Common myeloid progenitor, CD34-positive (primary cell): Measurements from ENCODE around the gene TENM4.

Experiments used
- CTCF ChIA-PET: fragments of 350-600 bp; sonication (Branson Sonifier 250); formaldehyde crosslinking; loops from one replicate; lab custom pipeline; 2021; ENCODE audit warnings: antibody characterized with exemption; lab: Charles Lee
- POLR2A ChIA-PET: fragments of 350-600 bp; sonication (Branson Sonifier 250); formaldehyde crosslinking; loops from one replicate; lab custom pipeline; 2021; ENCODE audit warnings: antibody characterized with exemption; lab: Charles Lee
- DNase-seq, 3 donors: peaks; one replicate each; pipeline versions ENCODE4 v3.0.0 to v3.0.0-alpha.2; 2013
- H3K27ac ChIP-seq, 2 experiments: 1 replicate in 1 of 2; 2 replicates in 1 of 2; pipeline ENCODE4 v1.7.0; 2013; ENCODE audit warnings: inconsistent platforms in 2 of 2, low read length in 2 of 2, mild to moderate bottlenecking in 2 of 2, low read depth in 1 of 2, moderate library complexity in 1 of 2; ENCODE audit not compliant: severe bottlenecking in 2 of 2, insufficient read depth in 1 of 2, poor library complexity in 1 of 2
- H3K27me3 ChIP-seq, 5 experiments: replicated peaks in 2 of 5; 1 replicate in 3 of 5; 2 replicates in 2 of 5; pipeline versions ENCODE4 v1.6.1 to v1.7.0; 2013; ENCODE audit warnings: low read length in 4 of 5, mild to moderate bottlenecking in 2 of 5, moderate library complexity in 2 of 5, inconsistent platforms in 1 of 5; ENCODE audit not compliant: insufficient read depth in 5 of 5, control insufficient read depth in 4 of 5
- H3K36me3 ChIP-seq, 4 experiments: 1 replicate in 2 of 4; 2 replicates in 2 of 4; pipeline versions ENCODE4 v1.6.1 to v1.7.0; 2013; ENCODE audit warnings: low read length in 3 of 4, control low read depth in 1 of 4, mild to moderate bottlenecking in 1 of 4; ENCODE audit not compliant: control insufficient read depth in 4 of 4, insufficient read depth in 4 of 4
- H3K4me1 ChIP-seq, 4 experiments: 1 replicate in 3 of 4; 2 replicates in 1 of 4; pipeline versions ENCODE4 v1.6.1 to v1.7.1; 2013; ENCODE audit warnings: low read length in 3 of 4, mild to moderate bottlenecking in 3 of 4, control low read depth in 1 of 4, inconsistent platforms in 1 of 4, moderate library complexity in 1 of 4; ENCODE audit not compliant: control insufficient read depth in 4 of 4, insufficient read depth in 4 of 4; ENCODE audit errors: control extremely low read depth in 1 of 4
- H3K4me3 ChIP-seq, 7 experiments: 1 replicate in 4 of 7; 2 replicates in 3 of 7; pipeline versions ENCODE4 v1.5.1 to v1.7.0; 2013; ENCODE audit warnings: mild to moderate bottlenecking in 7 of 7, low read length in 6 of 7, moderate library complexity in 6 of 7, inconsistent platforms in 2 of 7, low read depth in 2 of 7, control low read depth in 1 of 7; ENCODE audit not compliant: insufficient read depth in 4 of 7, control insufficient read depth in 1 of 7; ENCODE audit errors: extremely low read depth in 1 of 7
- H3K9me3 ChIP-seq, 5 experiments: 1 replicate in 4 of 5; 2 replicates in 1 of 5; pipeline versions ENCODE4 v1.6.1 to v1.7.1; 2013; ENCODE audit warnings: low read length in 4 of 5, mild to moderate bottlenecking in 2 of 5, inconsistent platforms in 1 of 5, low read depth in 1 of 5, moderate library complexity in 1 of 5; ENCODE audit not compliant: control insufficient read depth in 4 of 5, insufficient read depth in 2 of 5; ENCODE audit errors: control extremely low read depth in 1 of 5
- WGBS: methylation state at CpG from one replicate; pipeline ENCODE4 v1.1.5; 2013; ENCODE audit not compliant: insufficient coverage; 5-methylcytosine and 5-hydroxymethylcytosine counted together

TENM4 gene

GRCh38 chr11:79294845-79295731 is 145.7 kb downstream of the TENM4 start:
- POLR2A ChIA-PET: no interaction called here
- WGBS: 89% methylated on average over 7 of the region's 8 CpGs
- Histone ChIP-seq H3K27ac (no peak overlapping the region), H3K4me1 (no peaks in the 10 kb centered on the region), H3K9me3 (no peaks in the 10 kb centered on the region), H3K27me3 (peaks cover 0 to 3% (median 0%) of the 10 kb centered on the region in 5 experiments), H3K36me3 (no peaks in the 10 kb centered on the region), H3K4me3 (no peak overlapping the region)
- no peak for DNase-seq
- CTCF ChIA-PET: no interaction called here

GRCh38 chr11:79291948-79292347 is 148.9 kb downstream of the TENM4 start:
- no peaks in the 10 kb centered on the region for H3K9me3 ChIP-seq
- no peak overlapping the region for H3K27ac ChIP-seq
- ChIA-PET CTCF (no interaction called here), POLR2A (no interaction called here)
- H3K27me3 ChIP-seq: peaks cover 0 to 7% (median 0%) of the 10 kb centered on the region in 5 experiments
- H3K36me3 ChIP-seq: no peaks in the 10 kb centered on the region
- no peak overlapping the region for H3K4me3 ChIP-seq
- no peak for DNase-seq
- no peaks in the 10 kb centered on the region for H3K4me1 ChIP-seq
- WGBS: 71% methylated on average over 3 of the region's 4 CpGs

- no peaks in the 10 kb centered on the region for H3K36me3 ChIP-seq
- no peaks in the 10 kb centered on the region for H3K9me3 ChIP-seq
- no peak overlapping the region for H3K4me3 ChIP-seq
- no peaks in the 10 kb centered on the region for H3K4me1 ChIP-seq
- H3K27me3 ChIP-seq: peaks cover 0 to 7% (median 0%) of the 10 kb centered on the region in 5 experiments
- no peak for DNase-seq
- POLR2A ChIA-PET: no interaction called here
- H3K27ac ChIP-seq: no peak overlapping the region
- CTCF ChIA-PET: no interaction called here
These were observed 150.1 kb downstream of the TENM4 start for GRCh38 chr11:79290761-79291160.

GRCh38 chr11:79287952-79288351 is 152.9 kb downstream of the TENM4 start:
- no peak for DNase-seq
- no peak overlapping the region for H3K4me3 ChIP-seq
- peaks cover 0 to 2% (median 0%) of the 10 kb centered on the region in 5 experiments for H3K9me3 ChIP-seq
- no peaks in the 10 kb centered on the region for H3K4me1 ChIP-seq
- no peak overlapping the region for H3K27ac ChIP-seq
- peaks cover 0 to 7% (median 0%) of the 10 kb centered on the region in 5 experiments for H3K27me3 ChIP-seq
- H3K36me3 ChIP-seq: no peaks in the 10 kb centered on the region
- ChIA-PET POLR2A (interaction anchor here (0.5 kb wide), 1 partner anchor 1907 kb away, joined by 4 read pairs; no protein-coding TSS in a partner anchor), CTCF (interaction anchor here (1.4 kb wide), 1 partner anchor 11 kb away, joined by 3 read pairs; no protein-coding TSS in a partner anchor)

GRCh38 chr11:79285756-79286155 is 155.1 kb downstream of the TENM4 start:
- Histone ChIP-seq H3K9me3 (peaks cover 0 to 2% (median 0%) of the 10 kb centered on the region in 5 experiments), H3K4me3 (no peak overlapping the region), H3K4me1 (no peaks in the 10 kb centered on the region), H3K27me3 (peaks cover 0 to 6% (median 0%) of the 10 kb centered on the region in 5 experiments), H3K27ac (no peak overlapping the region), H3K36me3 (no peaks in the 10 kb centered on the region)
- 100% methylated on average over 2 of the region's 2 CpGs for WGBS
- CTCF ChIA-PET: no interaction called here
- POLR2A ChIA-PET: no interaction called here
- no peak for DNase-seq

- DNase-seq: no peak
- Histone ChIP-seq H3K9me3 (no peaks in the 10 kb centered on the region), H3K27ac (no peak overlapping the region), H3K36me3 (no peaks in the 10 kb centered on the region), H3K4me3 (no peak overlapping the region), H3K4me1 (no peaks in the 10 kb centered on the region), H3K27me3 (no peaks in the 10 kb centered on the region)
- POLR2A ChIA-PET: no interaction called here
- WGBS: 86% methylated on average over 2 of the region's 2 CpGs
- CTCF ChIA-PET: no interaction called here
These were observed 164.0 kb downstream of the TENM4 start for GRCh38 chr11:79276736-79277325.

- Histone ChIP-seq H3K9me3 (no peaks in the 10 kb centered on the region), H3K36me3 (no peaks in the 10 kb centered on the region), H3K27ac (no peak overlapping the region), H3K27me3 (no peaks in the 10 kb centered on the region), H3K4me1 (no peaks in the 10 kb centered on the region), H3K4me3 (no peak overlapping the region)
- no peak for DNase-seq
- ChIA-PET POLR2A (no interaction called here), CTCF (no interaction called here)
- WGBS: 84% methylated on average over 5 of the region's 9 CpGs
These were observed 166.0 kb downstream of the TENM4 start for GRCh38 chr11:79274636-79275331.
